Measurements from ENCODE around the gene CCDC157. TPM values are rescaled to one million over a fixed set of nuclear protein-coding genes. Genes with fewer than 3 reads are reported as not detected.

The CCDC157 gene
- total RNA-seq, 2 experiments from 2014 or later = 4.0 to 4.7 TPM

GRCh38 chr22:30371321-30371720 lies 14.5 kb downstream of the CCDC157 start:
- ATAC-seq (ENCODE audit: low read depth) (no peak), DNase-seq (no peak)
- H3K27ac Mint-ChIP-seq = no peak overlapping the region
- H3K36me3 Mint-ChIP-seq = no peaks in the 10 kb centered on the region
- no peaks in the 10 kb centered on the region for H3K27me3 Mint-ChIP-seq
- H3K4me3 Mint-ChIP-seq = no peak overlapping the region
- no peaks in the 10 kb centered on the region for H3K9me3 Mint-ChIP-seq
- POLR2A ChIA-PET = no interaction called here
- peaks cover 2% of the 10 kb centered on the region for H3K4me1 Mint-ChIP-seq

GRCh38 chr22:30371981-30372380 lies 15.2 kb downstream of the CCDC157 start:
- Mint-ChIP-seq H3K4me1 (peaks cover 2% of the 10 kb centered on the region), H3K4me3 (no peak overlapping the region), H3K27me3 (no peaks in the 10 kb centered on the region), H3K9me3 (no peaks in the 10 kb centered on the region), H3K36me3 (no peaks in the 10 kb centered on the region), H3K27ac (no peak overlapping the region)
- POLR2A ChIA-PET = no interaction called here
- ATAC-seq (ENCODE audit: low read depth) (no peak), DNase-seq (no peak)

GRCh38 chr22:30372915-30373314 lies 16.1 kb downstream of the CCDC157 start:
- ATAC-seq (ENCODE audit: low read depth) (no peak), DNase-seq (no peak)
- Mint-ChIP-seq H3K4me3 (no peak overlapping the region), H3K4me1 (peaks cover 2% of the 10 kb centered on the region), H3K27ac (no peak overlapping the region), H3K9me3 (no peaks in the 10 kb centered on the region), H3K36me3 (no peaks in the 10 kb centered on the region), H3K27me3 (no peaks in the 10 kb centered on the region)
- POLR2A ChIA-PET = interaction anchor here (1.3 kb wide), 1 partner anchor 16 kb away, joined by 3 read pairs; the partner anchor contains the start of genes CCDC157 and SF3A1

DNA sequence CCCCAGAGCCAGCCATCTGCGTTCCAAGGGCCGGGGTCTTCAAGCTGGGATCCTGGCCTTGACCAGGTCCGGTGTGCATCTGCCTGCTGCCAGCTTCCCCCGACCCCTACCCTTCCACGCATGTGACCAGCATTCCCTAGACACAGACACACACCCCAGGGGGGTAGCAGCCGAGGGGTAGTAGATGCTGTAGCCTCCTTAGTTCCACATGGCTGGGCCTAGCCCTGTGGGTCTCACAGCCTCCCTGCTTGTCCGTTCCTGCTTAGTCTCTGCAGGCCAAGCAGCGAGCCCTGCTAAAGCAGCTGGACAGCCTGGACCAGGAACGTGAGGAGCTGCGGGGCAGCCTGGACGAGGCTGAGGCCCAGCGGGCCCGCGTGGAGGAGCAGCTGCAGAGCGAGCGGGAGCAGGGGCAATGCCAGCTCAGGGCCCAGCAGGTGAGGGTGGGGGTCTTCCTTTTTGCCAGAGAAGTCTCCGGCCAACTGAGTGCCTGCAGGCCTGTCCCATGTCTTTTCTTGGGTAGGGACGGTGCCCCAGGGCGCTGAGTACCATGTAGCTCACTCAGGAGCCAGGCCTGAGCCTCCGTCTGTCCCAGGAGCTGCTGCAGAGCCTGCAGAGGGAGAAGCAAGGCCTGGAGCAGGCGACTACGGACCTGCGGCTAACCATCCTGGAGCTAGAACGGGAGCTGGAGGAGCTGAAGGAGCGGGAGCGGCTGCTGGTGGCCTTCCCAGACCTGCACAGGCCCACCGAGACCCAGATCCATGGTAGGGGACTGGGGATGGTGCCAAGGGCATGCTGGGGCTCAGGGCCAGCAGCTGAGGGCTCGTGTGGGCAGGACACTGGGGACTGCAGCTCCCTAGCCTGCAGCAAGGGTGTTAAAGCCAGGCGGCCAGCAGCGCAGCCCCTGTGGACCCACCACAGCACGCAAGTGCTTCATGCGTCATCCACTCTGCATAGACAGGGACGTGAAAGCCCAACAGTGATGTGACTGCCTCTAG lies 16.8 kb downstream of the CCDC157 start:
- peaks cover 2% of the 10 kb centered on the region for H3K4me1 Mint-ChIP-seq
- H3K36me3 Mint-ChIP-seq = no peaks in the 10 kb centered on the region
- no peak overlapping the region for H3K4me3 Mint-ChIP-seq
- POLR2A ChIA-PET = interaction anchor here (0.9 to 1.3 kb wide), 2 partner anchors 17 to 61 kb away, joined by 3 read pairs; partner anchors contain the start of genes CCDC157 and SF3A1
- ATAC-seq (ENCODE audit: low read depth) = no peak
- no peak for DNase-seq
- no peaks in the 10 kb centered on the region for H3K27me3 Mint-ChIP-seq
- H3K27ac Mint-ChIP-seq = no peak overlapping the region
- no peaks in the 10 kb centered on the region for H3K9me3 Mint-ChIP-seq

- Mint-ChIP-seq H3K36me3 (peaks cover under 1% of the 10 kb centered on the region), H3K4me3 (no peak overlapping the region), H3K27me3 (no peaks in the 10 kb centered on the region), H3K27ac (no peak overlapping the region), H3K9me3 (no peaks in the 10 kb centered on the region), H3K4me1 (peaks cover 2% of the 10 kb centered on the region)
- DNase-seq (no peak), ATAC-seq (ENCODE audit: low read depth) (no peak)
- POLR2A ChIA-PET = no interaction called here
These were observed 18.6 kb downstream of the CCDC157 start for GRCh38 chr22:30375312-30375849.

DNA sequence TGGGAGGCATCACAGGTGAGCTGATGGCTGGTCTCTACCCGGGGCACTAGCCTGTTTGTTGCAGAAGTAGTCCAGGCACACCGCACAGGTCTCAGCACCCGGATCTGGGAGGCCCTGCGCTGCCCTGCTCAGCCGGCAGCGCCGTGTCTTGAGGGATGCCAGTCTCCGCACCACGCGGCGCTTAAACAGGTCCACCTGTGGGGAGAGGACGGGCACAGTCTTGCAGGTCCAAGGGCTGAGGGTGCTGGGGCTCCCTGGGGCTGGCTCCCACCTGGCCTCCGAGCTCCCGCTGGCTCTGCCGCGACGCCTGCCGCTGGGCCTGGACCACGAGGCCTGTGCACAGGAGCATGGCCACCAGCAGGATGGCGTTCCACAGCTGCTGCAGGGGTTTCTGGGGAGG lies 23.2 kb downstream of the CCDC157 start:
- no peaks in the 10 kb centered on the region for H3K27me3 Mint-ChIP-seq
- no peak overlapping the region for H3K27ac Mint-ChIP-seq
- H3K4me3 Mint-ChIP-seq = no peak overlapping the region
- DNase-seq (no peak), ATAC-seq (ENCODE audit: low read depth) (no peak)
- H3K9me3 Mint-ChIP-seq = no peaks in the 10 kb centered on the region
- H3K36me3 Mint-ChIP-seq = peaks cover 7% of the 10 kb centered on the region
- POLR2A ChIA-PET = interaction anchor here (0.8 kb wide), 1 partner anchor 92 kb away, joined by 3 read pairs; no protein-coding TSS in a partner anchor
- peaks cover 2% of the 10 kb centered on the region for H3K4me1 Mint-ChIP-seq

GRCh38 chr22:30381264-30381663 lies 24.5 kb downstream of the CCDC157 start:
- DNase-seq = no peak
- H3K27me3 Mint-ChIP-seq = no peaks in the 10 kb centered on the region
- no peak for ATAC-seq (ENCODE audit: low read depth)
- H3K9me3 Mint-ChIP-seq = no peaks in the 10 kb centered on the region
- H3K27ac Mint-ChIP-seq = no peak overlapping the region
- POLR2A ChIA-PET = interaction anchor here (0.8 to 1.8 kb wide), 3 partner anchors 11 to 114 kb away, joined by 3 to 4 read pairs (median 3); partner anchors contain the start of gene TBC1D10A
- no peak overlapping the region for H3K4me3 Mint-ChIP-seq
- peaks cover 7% of the 10 kb centered on the region for H3K36me3 Mint-ChIP-seq
- peaks cover 5% of the 10 kb centered on the region for H3K4me1 Mint-ChIP-seq

- Mint-ChIP-seq H3K4me3 (no peak overlapping the region), H3K36me3 (peaks cover 7% of the 10 kb centered on the region), H3K9me3 (no peaks in the 10 kb centered on the region), H3K27ac (no peak overlapping the region), H3K4me1 (peaks cover 8% of the 10 kb centered on the region), H3K27me3 (no peaks in the 10 kb centered on the region)
- POLR2A ChIA-PET = interaction anchor here (1.8 kb wide), 1 partner anchor 10 kb away, joined by 4 read pairs; no protein-coding TSS in a partner anchor
- ATAC-seq (ENCODE audit: low read depth) (no peak), DNase-seq (no peak)
These were observed 25.5 kb downstream of the CCDC157 start for GRCh38 chr22:30382340-30382739.

GRCh38 chr22:30383061-30383460 lies 26.3 kb downstream of the CCDC157 start:
- Mint-ChIP-seq H3K36me3 (peaks cover 7% of the 10 kb centered on the region), H3K27me3 (no peaks in the 10 kb centered on the region), H3K9me3 (no peaks in the 10 kb centered on the region), H3K4me3 (no peak overlapping the region), H3K27ac (no peak overlapping the region), H3K4me1 (peaks cover 11% of the 10 kb centered on the region)
- ATAC-seq (ENCODE audit: low read depth) (no peak), DNase-seq (no peak)
- POLR2A ChIA-PET = interaction anchor here (1.8 kb wide), 1 partner anchor 9 kb away, joined by 4 read pairs; no protein-coding TSS in a partner anchor

GRCh38 chr22:30385942-30386341 lies 29.1 kb downstream of the CCDC157 start:
- H3K4me1 Mint-ChIP-seq = peaks cover 11% of the 10 kb centered on the region
- ATAC-seq (ENCODE audit: low read depth) (no peak), DNase-seq (no peak)
- H3K9me3 Mint-ChIP-seq = no peaks in the 10 kb centered on the region
- H3K27ac Mint-ChIP-seq = no peak overlapping the region
- H3K4me3 Mint-ChIP-seq = peak overlapping the region; percentile 86
- peaks cover under 1% of the 10 kb centered on the region for H3K36me3 Mint-ChIP-seq
- no peaks in the 10 kb centered on the region for H3K27me3 Mint-ChIP-seq
- POLR2A ChIA-PET = interaction anchor here (0.6 to 10.5 kb wide), 2 partner anchors 29 to 96 kb away, joined by 3 to 100 read pairs; partner anchors contain the start of genes CASTOR1, CCDC157 and SF3A1

GRCh38 chr22:30386608-30386959 lies 29.8 kb downstream of the CCDC157 start:
- H3K27ac Mint-ChIP-seq = peak overlapping the region; percentile 75

DNA sequence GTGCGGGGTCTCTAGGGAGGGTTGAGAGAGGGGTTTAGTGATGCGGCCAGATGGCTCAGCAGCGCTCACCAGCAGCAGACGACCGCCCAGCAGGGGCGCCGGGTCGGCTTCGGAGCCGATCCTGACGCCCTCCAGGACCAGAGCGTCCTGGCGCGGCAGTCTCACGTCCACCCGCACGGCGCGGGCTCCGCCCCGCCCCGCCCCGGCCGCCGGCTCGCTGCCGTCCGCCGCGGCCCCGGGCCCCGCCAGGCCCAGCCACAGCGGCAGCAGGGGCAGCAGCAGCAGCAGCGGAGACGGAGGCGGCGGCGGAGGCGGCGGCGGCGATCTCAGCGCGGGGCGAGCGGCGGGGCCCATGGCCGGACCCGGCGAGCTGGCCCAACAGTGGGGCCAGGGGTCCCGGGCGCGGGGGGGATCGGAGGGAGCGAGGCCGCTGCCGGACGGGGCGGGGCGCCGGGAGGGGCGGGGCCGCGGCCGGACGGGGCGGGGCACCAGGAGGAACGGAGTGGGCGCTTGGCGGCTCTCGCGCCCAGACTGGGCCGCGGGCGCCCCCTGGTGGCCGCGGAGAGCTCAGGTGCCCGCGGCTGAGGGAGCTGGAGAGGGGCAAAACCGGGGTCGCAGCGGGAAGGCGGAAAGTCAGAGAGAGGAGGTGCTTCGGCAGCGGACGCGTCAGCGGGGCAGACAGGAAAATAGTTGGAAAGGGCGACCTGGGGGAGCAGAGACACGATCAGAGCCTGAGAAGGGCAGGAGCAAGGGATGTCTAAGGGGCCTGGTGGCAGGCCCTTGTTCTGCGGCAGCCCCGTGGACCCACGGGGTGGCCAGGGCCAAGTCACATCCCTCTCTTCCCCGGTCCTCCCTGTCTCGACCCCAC lies 30.4 kb downstream of the CCDC157 start, which contains the start of gene RNF215:
TSS of gene RNF215 (minus strand) at position 452 of the 868 bp plus-strand sequence. CDS start at position 354, 98 bp downstream.
- Mint-ChIP-seq H3K36me3 (no peaks in the 10 kb centered on the region), H3K9me3 (no peaks in the 10 kb centered on the region), H3K4me3 (peak within 1 kb of the TSS; percentile 88), H3K27me3 (no peaks in the 10 kb centered on the region), H3K4me1 (peaks cover 21% of the 10 kb centered on the region), H3K27ac (peak within 1 kb of the TSS; percentile 90)
- POLR2A ChIA-PET = interaction anchor here (0.6 to 10.5 kb wide), 4 partner anchors 30 to 790 kb away, joined by 3 to 100 read pairs (median 7); partner anchors contain the start of genes CASTOR1, CCDC157, SF3A1 and TBC1D10A
- DNase-seq (peak; percentile 95), ATAC-seq (ENCODE audit: low read depth) (peak; percentile 79)

More at GRCh38 chr22:30386608-30386959, 29.8 kb downstream of the CCDC157 start:
- ATAC-seq (ENCODE audit: low read depth) (no peak), DNase-seq (no peak)
- POLR2A ChIA-PET = interaction anchor here (10.5 kb wide), 1 partner anchor 97 kb away, joined by 100 read pairs; the partner anchor contains the start of gene CASTOR1
- Mint-ChIP-seq H3K36me3 (no peaks in the 10 kb centered on the region), H3K4me1 (peaks cover 15% of the 10 kb centered on the region), H3K27me3 (no peaks in the 10 kb centered on the region), H3K9me3 (no peaks in the 10 kb centered on the region), H3K4me3 (peak overlapping the region; percentile 86)
